Liver (tissue), 9 donors: Measurements from ENCODE around the gene WEE2. TPM values are rescaled to one million over a fixed set of nuclear protein-coding genes. Genes with fewer than 3 reads are reported as not detected.
A peak's percentile ranks its signal among the peaks of the same experiment; 100 is the strongest.

ENCODE experiments used
- DNase-seq: peaks from one replicate; pipeline ENCODE4 v3.0.0-alpha.2; 2017; ENCODE audit warnings: low spot score
- H3K27ac ChIP-seq, 2 donors: one replicate each; pipeline ENCODE4 v1.7.0; 2013; ENCODE audit warnings: inconsistent platforms in 2 of 2, low read length in 2 of 2, control low read depth in 1 of 2, low read depth in 1 of 2, mild to moderate bottlenecking in 1 of 2
- H3K27me3 ChIP-seq, 4 donors: one replicate each; pipeline versions ENCODE4 v1.6.1 to v1.7.0; 2013; ENCODE audit warnings: low read length in 3 of 4, inconsistent platforms in 1 of 4, mild to moderate bottlenecking in 1 of 4, moderate library complexity in 1 of 4; ENCODE audit not compliant: control insufficient read depth in 4 of 4, insufficient read depth in 4 of 4
- H3K36me3 ChIP-seq, 4 donors: one replicate each; pipeline versions ENCODE4 v1.6.1 to v1.7.0; 2013; ENCODE audit warnings: low read length in 3 of 4, mild to moderate bottlenecking in 3 of 4, low read depth in 1 of 4, moderate library complexity in 1 of 4; ENCODE audit not compliant: control insufficient read depth in 4 of 4, insufficient read depth in 3 of 4
- H3K4me1 ChIP-seq, 4 donors: one replicate each; pipeline versions ENCODE4 v1.6.1 to v1.7.0; 2013; ENCODE audit warnings: low read length in 3 of 4, mild to moderate bottlenecking in 3 of 4, moderate library complexity in 1 of 4; ENCODE audit not compliant: control insufficient read depth in 4 of 4, insufficient read depth in 4 of 4
- H3K4me3 ChIP-seq, 3 donors: one replicate each; pipeline versions ENCODE4 v1.6.1 to v1.7.0; 2013; ENCODE audit warnings: low read length in 3 of 3, control low read depth in 1 of 3, low read depth in 1 of 3, mild to moderate bottlenecking in 1 of 3
- H3K9ac ChIP-seq, 2 donors: one replicate each; pipeline ENCODE4 v1.7.0; 2013; ENCODE audit warnings: low read length in 2 of 2, mild to moderate bottlenecking in 2 of 2, moderate library complexity in 2 of 2, control low read depth in 1 of 2, low read depth in 1 of 2
- H3K9me3 ChIP-seq, 4 donors: one replicate each; pipeline versions ENCODE4 v1.6.1 to v1.7.0; 2013; ENCODE audit warnings: low read length in 3 of 4; ENCODE audit not compliant: control insufficient read depth in 4 of 4
- ATF3 ChIP-seq: IDR thresholded peaks from 2 replicates; pipeline ENCODE4 v1.6.1; 2016; ENCODE audit warnings: antibody characterized with exemption
- EGR1 ChIP-seq, 2 donors: IDR thresholded peaks; 2 replicates each; pipeline ENCODE4 v1.6.1; 2016 to 2018; ENCODE audit warnings: antibody characterized with exemption in 2 of 2, low read depth in 2 of 2
- FOXA1 ChIP-seq: IDR thresholded peaks from 2 replicates; pipeline ENCODE4 v1.6.1; 2016; ENCODE audit warnings: antibody characterized with exemption
- FOXA2 ChIP-seq: IDR thresholded peaks from 2 replicates; pipeline ENCODE4 v1.6.1; 2016; ENCODE audit warnings: antibody characterized with exemption
- GABPA ChIP-seq, 2 donors: IDR thresholded peaks in 1 of 2; conservative IDR thresholded peaks in 1 of 2; 2 replicates each; pipeline ENCODE4 v1.6.1; 2016; ENCODE audit warnings: antibody characterized with exemption in 2 of 2, mild to moderate bottlenecking in 1 of 2, moderate library complexity in 1 of 2
- HNF4A ChIP-seq, 2 donors: conservative IDR thresholded peaks; 2 replicates each; pipeline ENCODE4 v1.6.1; 2016; ENCODE audit warnings: antibody characterized with exemption in 2 of 2, mild to moderate bottlenecking in 2 of 2
- HNF4G ChIP-seq: IDR thresholded peaks from 2 replicates; pipeline ENCODE4 v1.6.1; 2016; ENCODE audit warnings: antibody characterized with exemption
- JUND ChIP-seq, 2 donors: IDR thresholded peaks; 2 replicates each; pipeline ENCODE4 v1.6.1; 2016; ENCODE audit warnings: antibody characterized with exemption in 2 of 2
- NR2F2 ChIP-seq: IDR thresholded peaks from 2 replicates; pipeline ENCODE4 v1.6.1; 2016; ENCODE audit warnings: antibody characterized with exemption
- RAD21 ChIP-seq, 2 donors: IDR thresholded peaks; 2 replicates each; pipeline ENCODE4 v1.6.1; 2016; ENCODE audit warnings: antibody characterized with exemption in 2 of 2, mild to moderate bottlenecking in 2 of 2
- RXRA ChIP-seq, 2 donors: IDR thresholded peaks; 2 replicates each; pipeline ENCODE4 v1.6.1; 2017 to 2018; ENCODE audit warnings: antibody characterized with exemption in 2 of 2, mild to moderate bottlenecking in 1 of 2
- SP1 ChIP-seq: IDR thresholded peaks from 2 replicates; pipeline ENCODE4 v1.6.1; 2018; ENCODE audit warnings: antibody characterized with exemption, mild to moderate bottlenecking
- TAF1 ChIP-seq: conservative IDR thresholded peaks from 2 replicates; pipeline ENCODE4 v1.6.1; 2016; ENCODE audit warnings: antibody characterized with exemption, mild to moderate bottlenecking
- YY1 ChIP-seq: IDR thresholded peaks from 2 replicates; pipeline ENCODE4 v1.6.1; 2016; ENCODE audit warnings: antibody characterized with exemption, mild to moderate bottlenecking
- ZBTB33 ChIP-seq: IDR thresholded peaks from 2 replicates; pipeline ENCODE4 v1.6.1; 2016; ENCODE audit warnings: antibody characterized with exemption
- WGBS: extraction: QIAGEN DNeasy Blood & Tissue Kit; methylation state at CpG from one replicate; pipeline ENCODE4 v1.1.7; 2013; 5-methylcytosine and 5-hydroxymethylcytosine counted together
- polyA plus RNA-seq, 2 donors: library from polyadenylated mRNA; stranded (reverse) in 1 of 2; unstranded in 1 of 2; fragments of 200-250 nt in 1 of 2; fragments of >200 nt in 1 of 2; fragmentation: Nextera tagmentation in 1 of 2; extraction: Ambion mirVana in 1 of 2; gene quantifications; one replicate each; pipeline versions ENCODE4 v1.2.1 to v1.2.3, GENCODE V29; 2013 to 2015
- total RNA-seq, 2 donors: library from RNA; depleted of rRNA; stranded (reverse); fragments of >200 nt; gene quantifications; one replicate each; pipeline ENCODE4 v1.2.3, GENCODE V29; 2014
- TF ChIP-seq, protein P1 (sequence below): IDR thresholded peaks from 2 replicates; pipeline ENCODE4 v1.6.1; 2016; ENCODE audit warnings: antibody characterized with exemption, mild to moderate bottlenecking
- TF ChIP-seq, protein P2 (sequence below): IDR thresholded peaks from 2 replicates; pipeline ENCODE4 v1.6.1; 2016; ENCODE audit warnings: antibody characterized with exemption
- TF ChIP-seq, protein P3 (sequence below): fragments of 150-350 bp; IDR thresholded peaks from 2 replicates; pipeline ENCODE4 v1.5.1; 2017; ENCODE audit warnings: improper control_type of control experiment, low read depth, low read length; ENCODE audit not compliant: missing input control
- donor health status: healthy.
- donor health status: healthy.
- donor health status: healthy.
- donor health status: healthy.
- donor health status: healthy.

Gene WEE2
- total and polyA plus RNA-seq, 4 donors = not detected

DNA sequence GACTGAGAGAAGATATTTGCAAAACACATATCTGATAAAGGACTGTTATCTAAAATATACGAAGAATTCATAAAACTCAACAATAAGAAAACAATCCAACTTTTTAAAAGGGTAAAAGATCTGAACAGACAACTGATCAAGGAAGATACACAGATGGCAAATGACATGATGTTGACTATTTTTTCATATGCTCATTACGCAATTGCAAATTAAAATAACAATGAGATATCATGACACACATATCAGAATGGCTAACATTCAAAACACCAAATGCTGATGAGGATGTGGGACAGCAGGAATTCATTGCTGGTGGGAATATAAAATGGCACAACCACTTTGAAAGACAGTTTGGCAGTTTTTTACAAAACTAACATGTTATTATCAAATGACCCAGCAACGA is 15.1 kb upstream of the WEE2 start:
- H3K27me3 ChIP-seq = no peaks in the 10 kb centered on the region
- H3K4me3 ChIP-seq = no peak overlapping the region
- 89% methylated on average over 3 of the region's 3 CpGs for WGBS
- H3K27ac ChIP-seq = no peak overlapping the region
- TF ChIP-seq EGR1 (IDR thresholded peaks at IDR 0.05; ENCODE audit: low read depth in 2 of 2) (no peak), RXRA (IDR thresholded peaks at IDR 0.05) (no peak), GABPA (IDR thresholded peaks at IDR 0.05 in 1 of 2, conservative IDR thresholded peaks at IDR 0.05 in 1 of 2) (no peak), ZBTB33 (no peak), SP1 (no peak), ATF3 (no peak), FOXA2 (no peak), HNF4G (no peak)
- TF ChIP-seq, protein P1, sequence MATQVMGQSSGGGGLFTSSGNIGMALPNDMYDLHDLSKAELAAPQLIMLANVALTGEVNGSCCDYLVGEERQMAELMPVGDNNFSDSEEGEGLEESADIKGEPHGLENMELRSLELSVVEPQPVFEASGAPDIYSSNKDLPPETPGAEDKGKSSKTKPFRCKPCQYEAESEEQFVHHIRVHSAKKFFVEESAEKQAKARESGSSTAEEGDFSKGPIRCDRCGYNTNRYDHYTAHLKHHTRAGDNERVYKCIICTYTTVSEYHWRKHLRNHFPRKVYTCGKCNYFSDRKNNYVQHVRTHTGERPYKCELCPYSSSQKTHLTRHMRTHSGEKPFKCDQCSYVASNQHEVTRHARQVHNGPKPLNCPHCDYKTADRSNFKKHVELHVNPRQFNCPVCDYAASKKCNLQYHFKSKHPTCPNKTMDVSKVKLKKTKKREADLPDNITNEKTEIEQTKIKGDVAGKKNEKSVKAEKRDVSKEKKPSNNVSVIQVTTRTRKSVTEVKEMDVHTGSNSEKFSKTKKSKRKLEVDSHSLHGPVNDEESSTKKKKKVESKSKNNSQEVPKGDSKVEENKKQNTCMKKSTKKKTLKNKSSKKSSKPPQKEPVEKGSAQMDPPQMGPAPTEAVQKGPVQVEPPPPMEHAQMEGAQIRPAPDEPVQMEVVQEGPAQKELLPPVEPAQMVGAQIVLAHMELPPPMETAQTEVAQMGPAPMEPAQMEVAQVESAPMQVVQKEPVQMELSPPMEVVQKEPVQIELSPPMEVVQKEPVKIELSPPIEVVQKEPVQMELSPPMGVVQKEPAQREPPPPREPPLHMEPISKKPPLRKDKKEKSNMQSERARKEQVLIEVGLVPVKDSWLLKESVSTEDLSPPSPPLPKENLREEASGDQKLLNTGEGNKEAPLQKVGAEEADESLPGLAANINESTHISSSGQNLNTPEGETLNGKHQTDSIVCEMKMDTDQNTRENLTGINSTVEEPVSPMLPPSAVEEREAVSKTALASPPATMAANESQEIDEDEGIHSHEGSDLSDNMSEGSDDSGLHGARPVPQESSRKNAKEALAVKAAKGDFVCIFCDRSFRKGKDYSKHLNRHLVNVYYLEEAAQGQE = no peak
- TF ChIP-seq, protein P2, sequence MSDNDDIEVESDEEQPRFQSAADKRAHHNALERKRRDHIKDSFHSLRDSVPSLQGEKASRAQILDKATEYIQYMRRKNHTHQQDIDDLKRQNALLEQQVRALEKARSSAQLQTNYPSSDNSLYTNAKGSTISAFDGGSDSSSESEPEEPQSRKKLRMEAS = no peak
- H3K36me3 ChIP-seq = no peaks in the 10 kb centered on the region
- peaks cover 16 to 56% (median 44%) of the 10 kb centered on the region in 4 donors for H3K4me1 ChIP-seq
- no peaks in the 10 kb centered on the region for H3K9me3 ChIP-seq
- DNase-seq = no peak
- H3K9ac ChIP-seq = no peak overlapping the region

- H3K36me3 ChIP-seq = no peaks in the 10 kb centered on the region
- H3K9me3 ChIP-seq = no peaks in the 10 kb centered on the region
- peak overlapping the region in 1 of 2 donors; percentile 36 for H3K9ac ChIP-seq
- WGBS = 32% methylated on average over 6 of the region's 6 CpGs
- peak overlapping the region; percentile 60 to 82 for H3K27ac ChIP-seq
- DNase-seq = peak; percentile 39
- no peak overlapping the region for H3K4me3 ChIP-seq
- peaks cover 13 to 53% (median 40%) of the 10 kb centered on the region in 4 donors for H3K4me1 ChIP-seq
- no peaks in the 10 kb centered on the region for H3K27me3 ChIP-seq
- TF ChIP-seq HNF4G (peak; percentile 86), GABPA (IDR thresholded peaks at IDR 0.05 in 1 of 2, conservative IDR thresholded peaks at IDR 0.05 in 1 of 2) (peak in 1 of 2 donors; percentile 69), RAD21 (IDR thresholded peaks at IDR 0.05) (peak; percentile 19 to 45), HNF4A (conservative IDR thresholded peaks at IDR 0.05) (peak; percentile 96 to 99), TAF1 (peak; percentile 72), NR2F2 (peak; percentile 66), SP1 (peak; percentile 95), YY1 (peak; percentile 89), ATF3 (peak; percentile 30), JUND (IDR thresholded peaks at IDR 0.05) (peak; percentile 80 to 96), RXRA (IDR thresholded peaks at IDR 0.05) (peak; percentile 88 to 97), EGR1 (IDR thresholded peaks at IDR 0.05; ENCODE audit: low read depth in 2 of 2) (peak in 1 of 2 donors; percentile 62), FOXA2 (peak; percentile 98), FOXA1 (peak; percentile 94)
- TF ChIP-seq, protein P1 = peak; percentile 78
- TF ChIP-seq, protein P3, sequence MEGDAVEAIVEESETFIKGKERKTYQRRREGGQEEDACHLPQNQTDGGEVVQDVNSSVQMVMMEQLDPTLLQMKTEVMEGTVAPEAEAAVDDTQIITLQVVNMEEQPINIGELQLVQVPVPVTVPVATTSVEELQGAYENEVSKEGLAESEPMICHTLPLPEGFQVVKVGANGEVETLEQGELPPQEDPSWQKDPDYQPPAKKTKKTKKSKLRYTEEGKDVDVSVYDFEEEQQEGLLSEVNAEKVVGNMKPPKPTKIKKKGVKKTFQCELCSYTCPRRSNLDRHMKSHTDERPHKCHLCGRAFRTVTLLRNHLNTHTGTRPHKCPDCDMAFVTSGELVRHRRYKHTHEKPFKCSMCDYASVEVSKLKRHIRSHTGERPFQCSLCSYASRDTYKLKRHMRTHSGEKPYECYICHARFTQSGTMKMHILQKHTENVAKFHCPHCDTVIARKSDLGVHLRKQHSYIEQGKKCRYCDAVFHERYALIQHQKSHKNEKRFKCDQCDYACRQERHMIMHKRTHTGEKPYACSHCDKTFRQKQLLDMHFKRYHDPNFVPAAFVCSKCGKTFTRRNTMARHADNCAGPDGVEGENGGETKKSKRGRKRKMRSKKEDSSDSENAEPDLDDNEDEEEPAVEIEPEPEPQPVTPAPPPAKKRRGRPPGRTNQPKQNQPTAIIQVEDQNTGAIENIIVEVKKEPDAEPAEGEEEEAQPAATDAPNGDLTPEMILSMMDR = peak; percentile 0
- TF ChIP-seq, protein P2 = peak; percentile 87
Observed at GRCh38 chr7:141695803-141696289, 12.3 kb upstream of the WEE2 start.
